GM12872 (cell line): ENCODE results near the gene EIF2S2.

Source experiments
- TF ChIP-seq, protein P1 (sequence below): IDR thresholded peaks from 3 replicates; pipeline ENCODE4 v1.5.1; 2011; ENCODE audit warnings: low read depth, mild to moderate bottlenecking, low read length, moderate library complexity; ENCODE audit not compliant: insufficient read depth

The EIF2S2 gene

DNA sequence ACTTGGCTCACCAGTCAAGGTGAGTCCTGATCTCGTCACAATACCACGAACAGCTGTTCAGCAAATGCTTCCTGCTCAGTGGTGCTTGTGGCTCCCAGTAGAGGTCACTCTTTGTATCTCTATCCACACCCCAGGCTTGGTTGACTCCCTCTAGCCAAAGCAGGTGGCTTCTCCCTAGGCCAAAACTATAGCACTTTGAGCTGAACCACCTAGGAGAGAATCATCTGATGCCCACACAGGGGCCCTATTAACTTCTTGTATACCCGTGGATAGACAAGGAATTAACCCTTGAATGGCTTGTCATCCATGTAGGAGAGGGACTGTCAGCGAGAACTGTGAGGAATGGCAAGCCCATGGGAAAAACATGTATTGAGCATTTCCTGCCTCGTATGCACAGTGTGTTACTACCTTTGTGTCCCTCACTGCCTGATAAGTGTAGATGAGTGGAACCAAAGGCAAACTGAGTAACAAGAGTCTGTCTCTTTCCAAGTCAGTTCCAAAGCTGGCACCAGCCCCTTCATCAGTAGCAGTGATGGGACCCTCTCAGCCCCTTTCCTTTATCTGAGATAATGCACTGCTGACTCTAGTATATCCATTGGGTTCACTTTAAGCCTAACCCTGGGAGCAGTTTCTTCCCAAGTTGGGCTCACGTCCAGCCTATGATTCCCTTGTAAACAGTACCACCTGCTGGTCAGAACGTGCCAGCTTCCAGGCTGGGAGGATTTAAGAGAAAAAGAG lies 42.5 kb downstream of the EIF2S2 start:
- TF ChIP-seq, protein P1, sequence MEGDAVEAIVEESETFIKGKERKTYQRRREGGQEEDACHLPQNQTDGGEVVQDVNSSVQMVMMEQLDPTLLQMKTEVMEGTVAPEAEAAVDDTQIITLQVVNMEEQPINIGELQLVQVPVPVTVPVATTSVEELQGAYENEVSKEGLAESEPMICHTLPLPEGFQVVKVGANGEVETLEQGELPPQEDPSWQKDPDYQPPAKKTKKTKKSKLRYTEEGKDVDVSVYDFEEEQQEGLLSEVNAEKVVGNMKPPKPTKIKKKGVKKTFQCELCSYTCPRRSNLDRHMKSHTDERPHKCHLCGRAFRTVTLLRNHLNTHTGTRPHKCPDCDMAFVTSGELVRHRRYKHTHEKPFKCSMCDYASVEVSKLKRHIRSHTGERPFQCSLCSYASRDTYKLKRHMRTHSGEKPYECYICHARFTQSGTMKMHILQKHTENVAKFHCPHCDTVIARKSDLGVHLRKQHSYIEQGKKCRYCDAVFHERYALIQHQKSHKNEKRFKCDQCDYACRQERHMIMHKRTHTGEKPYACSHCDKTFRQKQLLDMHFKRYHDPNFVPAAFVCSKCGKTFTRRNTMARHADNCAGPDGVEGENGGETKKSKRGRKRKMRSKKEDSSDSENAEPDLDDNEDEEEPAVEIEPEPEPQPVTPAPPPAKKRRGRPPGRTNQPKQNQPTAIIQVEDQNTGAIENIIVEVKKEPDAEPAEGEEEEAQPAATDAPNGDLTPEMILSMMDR: peak; percentile 76

DNA sequence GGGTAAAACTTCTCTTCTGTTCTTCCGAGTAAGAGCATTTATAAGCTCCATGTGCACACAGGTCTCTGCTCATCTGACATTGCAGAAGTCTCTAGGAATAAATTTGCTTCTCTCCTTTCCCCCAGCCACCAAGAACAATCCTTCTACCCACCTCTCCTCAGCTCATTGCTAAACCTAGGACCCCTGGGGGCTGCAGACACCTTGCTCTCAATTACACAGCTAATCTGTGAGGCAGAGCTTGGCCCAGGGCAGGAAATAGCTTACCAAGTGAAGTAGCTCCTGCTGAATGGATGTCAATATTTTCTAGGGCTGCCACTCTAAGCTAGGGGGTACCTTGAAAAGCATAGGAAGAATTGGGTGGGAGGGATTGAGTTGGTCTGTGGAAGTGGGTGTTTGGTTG lies 44.0 kb downstream of the EIF2S2 start:
- TF ChIP-seq, protein P1: no peak

DNA sequence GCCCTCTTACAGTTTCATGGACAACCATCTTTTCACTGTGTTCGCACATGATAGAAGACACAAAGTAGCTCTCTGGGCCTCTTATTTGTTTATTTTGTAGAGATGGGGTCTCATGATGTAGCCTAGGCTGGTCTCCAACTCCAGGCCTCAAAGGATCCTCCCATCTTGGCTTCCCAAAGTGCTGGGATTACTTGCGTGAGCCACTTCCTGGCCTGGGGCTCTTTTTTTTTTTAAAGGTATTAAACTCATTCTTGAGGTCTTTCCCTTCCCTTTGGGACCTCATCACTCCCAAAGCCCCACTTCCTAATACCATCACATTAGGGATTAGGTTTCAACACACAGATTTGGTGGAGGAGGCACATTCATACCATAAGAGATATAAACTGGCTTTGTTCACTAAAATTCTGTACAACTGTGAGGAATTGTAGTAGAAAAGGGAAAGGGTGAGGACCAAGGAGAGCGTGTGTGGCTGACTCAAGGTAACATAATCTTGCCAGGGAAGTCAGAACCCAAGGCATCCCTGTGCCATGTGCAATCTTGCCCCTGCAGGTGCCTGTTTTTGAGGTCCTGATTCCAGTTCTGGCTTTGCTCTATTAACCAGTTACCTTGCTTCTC lies 45.5 kb downstream of the EIF2S2 start:
- TF ChIP-seq, protein P1: no peak

DNA sequence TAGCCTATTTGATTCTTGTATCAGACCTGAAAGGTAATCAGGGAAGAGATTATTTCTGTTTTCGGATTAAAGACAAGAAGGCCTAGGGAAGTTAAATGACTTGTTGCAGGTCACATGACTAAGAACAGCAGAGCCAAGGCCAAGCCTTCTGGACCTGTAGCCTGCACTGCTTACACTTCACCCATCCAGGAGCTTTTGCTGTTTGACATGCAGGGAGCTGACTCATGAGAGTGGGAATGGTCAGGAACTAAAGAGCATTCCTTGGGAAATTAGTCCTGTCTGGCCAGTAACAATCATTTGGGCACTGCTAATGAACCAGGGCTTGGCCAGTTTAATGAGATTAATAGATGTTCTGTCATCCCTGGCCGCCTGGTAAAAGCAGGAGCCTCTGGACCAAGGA lies 46.8 kb downstream of the EIF2S2 start:
- TF ChIP-seq, protein P1: no peak

DNA sequence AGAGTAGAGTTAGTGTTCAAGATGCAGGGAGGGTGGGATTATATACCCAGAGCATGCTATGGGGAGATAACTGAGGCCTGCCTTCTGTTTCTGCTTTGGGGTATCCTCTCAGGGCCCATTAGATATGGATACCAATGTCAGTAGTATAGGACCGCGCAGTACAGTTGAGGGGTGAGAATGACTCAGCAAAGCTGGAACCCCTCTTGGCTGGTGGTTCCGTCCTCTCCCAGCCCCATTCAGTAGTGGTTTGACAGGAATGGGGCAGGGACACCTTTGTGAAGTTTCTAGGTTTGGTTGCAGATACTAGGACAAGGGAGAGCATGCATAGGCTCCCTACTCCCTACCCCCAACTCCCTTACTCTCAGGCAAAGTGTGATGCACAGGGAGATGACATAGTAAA lies 47.8 kb downstream of the EIF2S2 start:
- TF ChIP-seq, protein P1: no peak

DNA sequence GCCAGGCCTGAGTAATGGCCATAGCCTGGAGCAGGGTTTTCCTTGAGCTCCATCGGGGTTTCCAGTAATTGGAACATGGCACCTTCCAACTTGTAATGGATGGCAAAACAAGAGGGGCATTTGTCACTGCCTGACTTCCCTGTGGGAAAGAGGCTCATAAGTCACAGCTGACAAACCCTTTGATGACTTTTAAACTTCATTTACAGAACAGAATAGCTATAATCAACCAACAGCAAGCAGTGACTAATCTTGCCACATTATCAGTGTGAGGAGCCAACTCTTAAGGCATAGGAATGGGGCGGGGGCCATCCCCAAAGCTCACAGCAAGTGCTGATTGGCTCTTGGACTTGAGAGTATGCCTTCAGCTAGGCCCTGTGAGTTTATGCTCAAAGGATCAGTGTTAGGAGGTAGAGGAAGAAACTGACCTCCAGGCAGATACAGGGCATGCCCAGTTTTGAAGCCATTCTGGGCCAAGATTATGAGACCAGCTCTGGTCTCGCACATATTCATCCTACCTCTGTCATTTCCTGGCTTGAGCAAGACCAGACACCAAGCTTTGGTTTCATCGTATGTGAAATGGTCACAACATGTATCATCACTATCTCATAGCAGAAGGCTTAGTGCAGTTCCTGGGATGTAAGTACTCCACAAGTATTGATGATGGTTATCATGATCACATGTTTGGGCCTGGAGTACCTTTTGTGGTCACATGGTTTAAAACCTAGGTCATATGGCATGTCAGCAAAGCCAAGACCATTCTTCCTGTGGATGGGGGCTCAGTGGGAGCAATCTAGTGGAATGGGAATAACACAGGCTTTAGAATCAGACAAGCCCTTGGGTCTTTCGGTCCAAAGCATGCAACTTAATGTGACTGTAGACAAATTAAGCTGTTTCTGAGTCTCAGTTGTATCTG lies 49.2 kb downstream of the EIF2S2 start:
- TF ChIP-seq, protein P1: no peak

DNA sequence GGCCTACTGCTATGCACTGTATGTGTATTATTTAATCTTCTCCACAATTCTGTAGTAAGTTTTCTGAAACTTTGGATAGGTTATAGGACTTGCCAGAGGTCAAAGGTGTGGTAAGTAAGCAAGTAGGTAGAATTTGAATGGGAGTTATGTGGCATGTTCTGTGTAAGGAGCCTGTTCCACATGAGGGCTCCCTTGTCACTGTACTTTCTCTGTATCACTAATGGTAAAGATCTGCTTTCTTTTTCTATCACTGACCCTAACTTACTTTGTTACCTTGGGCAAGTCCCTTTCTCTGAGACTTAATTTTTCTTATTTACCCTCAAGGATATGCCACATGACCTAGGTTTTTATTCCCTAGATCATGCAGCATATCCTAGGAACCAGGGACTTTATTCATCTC lies 50.3 kb downstream of the EIF2S2 start:
- TF ChIP-seq, protein P1: no peak
